GM12891 (cell line): ENCODE measurements around the gene EIF5A2.

Source experiments
- POLR2AphosphoS5 ChIP-seq: IDR thresholded peaks from 2 replicates; pipeline ENCODE4 v1.6.1; 2011; ENCODE audit warnings: low read depth, low read length, control low read depth
- TAF1 ChIP-seq: IDR thresholded peaks from 2 replicates; pipeline ENCODE4 v1.6.1; 2011; ENCODE audit warnings: low read depth, low read length, control low read depth

- TF ChIP-seq TAF1 (no peak), POLR2AphosphoS5 (no peak)
Measured at GRCh38 chr3:170896781-170897180, 11.7 kb downstream of the EIF5A2 start.
